Ishikawa (cell line): ENCODE measurements around the gene ERBIN.

ENCODE experiments used
- EP300 ChIP-seq: IDR thresholded peaks from 2 replicates; pipeline ENCODE4 v1.6.1; 2012; ENCODE audit warnings: borderline replicate concordance
- RAD21 ChIP-seq: IDR thresholded peaks from 2 replicates; pipeline ENCODE4 v1.6.1; 2012; ENCODE audit warnings: low read depth
- YY1 ChIP-seq: IDR thresholded peaks from 2 replicates; pipeline ENCODE4 v1.6.1; 2012; ENCODE audit warnings: low read depth
- TF ChIP-seq, protein P1 (sequence below): IDR thresholded peaks from 2 replicates; pipeline ENCODE4 v1.6.1; 2012

DNA sequence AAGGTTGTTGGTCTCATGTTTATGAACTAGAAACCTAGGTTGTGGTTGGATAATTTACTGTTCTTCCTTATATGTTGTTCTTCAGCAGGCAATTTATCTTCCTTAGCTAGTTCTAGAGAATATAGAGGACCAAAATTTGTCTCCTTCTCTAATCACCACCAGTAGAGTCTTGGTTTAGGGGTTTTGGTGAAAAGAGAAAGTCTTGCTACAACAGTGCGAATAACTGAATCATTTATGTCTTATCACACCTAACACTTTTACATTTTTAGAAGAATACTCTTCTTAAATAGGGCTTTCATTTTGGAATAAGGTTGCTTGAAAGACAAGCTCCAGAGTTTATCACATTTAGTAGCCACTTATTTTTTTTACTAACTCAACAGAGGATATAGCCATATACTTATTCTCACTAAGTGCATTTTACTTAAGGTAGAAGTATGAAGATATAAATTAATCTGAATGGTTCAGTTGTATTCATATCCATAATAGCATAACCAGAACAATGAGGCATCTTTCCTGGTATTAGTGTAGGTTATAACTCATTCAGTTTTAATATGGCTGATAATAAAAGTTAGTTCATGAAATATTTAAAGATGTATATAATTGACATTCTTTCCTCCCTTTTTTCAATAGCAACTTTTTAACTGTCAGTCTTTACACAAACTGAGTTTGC, 67.9 kb downstream of the ERBIN start:
- TF ChIP-seq YY1 (no peak), EP300 (no peak), RAD21 (no peak)
- TF ChIP-seq, protein P1, sequence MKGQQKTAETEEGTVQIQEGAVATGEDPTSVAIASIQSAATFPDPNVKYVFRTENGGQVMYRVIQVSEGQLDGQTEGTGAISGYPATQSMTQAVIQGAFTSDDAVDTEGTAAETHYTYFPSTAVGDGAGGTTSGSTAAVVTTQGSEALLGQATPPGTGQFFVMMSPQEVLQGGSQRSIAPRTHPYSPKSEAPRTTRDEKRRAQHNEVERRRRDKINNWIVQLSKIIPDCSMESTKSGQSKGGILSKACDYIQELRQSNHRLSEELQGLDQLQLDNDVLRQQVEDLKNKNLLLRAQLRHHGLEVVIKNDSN: no peak
